Liver (tissue), 9 donors: ENCODE data around the gene RETREG1. TPM values are rescaled to one million over a fixed set of nuclear protein-coding genes. Genes with fewer than 3 reads are reported as not detected.

Experiments
- DNase-seq: peaks from one replicate; pipeline ENCODE4 v3.0.0-alpha.2; 2017; ENCODE audit warnings: low spot score
- H3K27ac ChIP-seq, 2 donors: one replicate each; pipeline ENCODE4 v1.7.0; 2013; ENCODE audit warnings: inconsistent platforms in 2 of 2, low read length in 2 of 2, control low read depth in 1 of 2, low read depth in 1 of 2, mild to moderate bottlenecking in 1 of 2
- H3K27me3 ChIP-seq, 4 donors: one replicate each; pipeline versions ENCODE4 v1.6.1 to v1.7.0; 2013; ENCODE audit warnings: low read length in 3 of 4, inconsistent platforms in 1 of 4, mild to moderate bottlenecking in 1 of 4, moderate library complexity in 1 of 4; ENCODE audit not compliant: control insufficient read depth in 4 of 4, insufficient read depth in 4 of 4
- H3K36me3 ChIP-seq, 4 donors: one replicate each; pipeline versions ENCODE4 v1.6.1 to v1.7.0; 2013; ENCODE audit warnings: low read length in 3 of 4, mild to moderate bottlenecking in 3 of 4, low read depth in 1 of 4, moderate library complexity in 1 of 4; ENCODE audit not compliant: control insufficient read depth in 4 of 4, insufficient read depth in 3 of 4
- H3K4me1 ChIP-seq, 4 donors: one replicate each; pipeline versions ENCODE4 v1.6.1 to v1.7.0; 2013; ENCODE audit warnings: low read length in 3 of 4, mild to moderate bottlenecking in 3 of 4, moderate library complexity in 1 of 4; ENCODE audit not compliant: control insufficient read depth in 4 of 4, insufficient read depth in 4 of 4
- H3K4me3 ChIP-seq, 3 donors: one replicate each; pipeline versions ENCODE4 v1.6.1 to v1.7.0; 2013; ENCODE audit warnings: low read length in 3 of 3, control low read depth in 1 of 3, low read depth in 1 of 3, mild to moderate bottlenecking in 1 of 3
- H3K9ac ChIP-seq, 2 donors: one replicate each; pipeline ENCODE4 v1.7.0; 2013; ENCODE audit warnings: low read length in 2 of 2, mild to moderate bottlenecking in 2 of 2, moderate library complexity in 2 of 2, control low read depth in 1 of 2, low read depth in 1 of 2
- H3K9me3 ChIP-seq, 4 donors: one replicate each; pipeline versions ENCODE4 v1.6.1 to v1.7.0; 2013; ENCODE audit warnings: low read length in 3 of 4; ENCODE audit not compliant: control insufficient read depth in 4 of 4
- EGR1 ChIP-seq, 2 donors: IDR thresholded peaks; 2 replicates each; pipeline ENCODE4 v1.6.1; 2016 to 2018; ENCODE audit warnings: antibody characterized with exemption in 2 of 2, low read depth in 2 of 2
- FOXA1 ChIP-seq: IDR thresholded peaks from 2 replicates; pipeline ENCODE4 v1.6.1; 2016; ENCODE audit warnings: antibody characterized with exemption
- FOXA2 ChIP-seq: IDR thresholded peaks from 2 replicates; pipeline ENCODE4 v1.6.1; 2016; ENCODE audit warnings: antibody characterized with exemption
- GABPA ChIP-seq, 2 donors: IDR thresholded peaks in 1 of 2; conservative IDR thresholded peaks in 1 of 2; 2 replicates each; pipeline ENCODE4 v1.6.1; 2016; ENCODE audit warnings: antibody characterized with exemption in 2 of 2, mild to moderate bottlenecking in 1 of 2, moderate library complexity in 1 of 2
- HNF4A ChIP-seq, 2 donors: conservative IDR thresholded peaks; 2 replicates each; pipeline ENCODE4 v1.6.1; 2016; ENCODE audit warnings: antibody characterized with exemption in 2 of 2, mild to moderate bottlenecking in 2 of 2
- RAD21 ChIP-seq, 2 donors: IDR thresholded peaks; 2 replicates each; pipeline ENCODE4 v1.6.1; 2016; ENCODE audit warnings: antibody characterized with exemption in 2 of 2, mild to moderate bottlenecking in 2 of 2
- REST ChIP-seq: IDR thresholded peaks from 2 replicates; pipeline ENCODE4 v1.6.1; 2016; ENCODE audit warnings: antibody characterized with exemption, mild to moderate bottlenecking
- SP1 ChIP-seq: IDR thresholded peaks from 2 replicates; pipeline ENCODE4 v1.6.1; 2018; ENCODE audit warnings: antibody characterized with exemption, mild to moderate bottlenecking
- YY1 ChIP-seq: IDR thresholded peaks from 2 replicates; pipeline ENCODE4 v1.6.1; 2016; ENCODE audit warnings: antibody characterized with exemption, mild to moderate bottlenecking
- WGBS: extraction: QIAGEN DNeasy Blood & Tissue Kit; methylation state at CpG from one replicate; pipeline ENCODE4 v1.1.7; 2013; 5-methylcytosine and 5-hydroxymethylcytosine counted together
- polyA plus RNA-seq, 2 donors: library from polyadenylated mRNA; stranded (reverse) in 1 of 2; unstranded in 1 of 2; fragments of 200-250 nt in 1 of 2; fragments of >200 nt in 1 of 2; fragmentation: Nextera tagmentation in 1 of 2; extraction: Ambion mirVana in 1 of 2; gene quantifications; one replicate each; pipeline versions ENCODE4 v1.2.1 to v1.2.3, GENCODE V29; 2013 to 2015
- total RNA-seq, 2 donors: library from RNA; depleted of rRNA; stranded (reverse); fragments of >200 nt; gene quantifications; one replicate each; pipeline ENCODE4 v1.2.3, GENCODE V29; 2014
- TF ChIP-seq, protein P1 (sequence below): IDR thresholded peaks from 2 replicates; pipeline ENCODE4 v1.6.1; 2016; ENCODE audit warnings: antibody characterized with exemption
- TF ChIP-seq, protein P2 (sequence below): fragments of 150-350 bp; IDR thresholded peaks from 2 replicates; pipeline ENCODE4 v1.5.1; 2017; ENCODE audit warnings: improper control_type of control experiment, low read depth, low read length; ENCODE audit not compliant: missing input control
- TF ChIP-seq, protein P3 (sequence below): IDR thresholded peaks from 2 replicates; pipeline ENCODE4 v1.6.1; 2016; ENCODE audit warnings: antibody characterized with exemption
- donor health status: healthy.
- donor health status: healthy.
- donor health status: healthy.
- donor health status: healthy.
- donor health status: healthy.

RETREG1 gene
- total and polyA plus RNA-seq, 4 donors = 0.70 to 28.1 (median 4.2) TPM

DNA sequence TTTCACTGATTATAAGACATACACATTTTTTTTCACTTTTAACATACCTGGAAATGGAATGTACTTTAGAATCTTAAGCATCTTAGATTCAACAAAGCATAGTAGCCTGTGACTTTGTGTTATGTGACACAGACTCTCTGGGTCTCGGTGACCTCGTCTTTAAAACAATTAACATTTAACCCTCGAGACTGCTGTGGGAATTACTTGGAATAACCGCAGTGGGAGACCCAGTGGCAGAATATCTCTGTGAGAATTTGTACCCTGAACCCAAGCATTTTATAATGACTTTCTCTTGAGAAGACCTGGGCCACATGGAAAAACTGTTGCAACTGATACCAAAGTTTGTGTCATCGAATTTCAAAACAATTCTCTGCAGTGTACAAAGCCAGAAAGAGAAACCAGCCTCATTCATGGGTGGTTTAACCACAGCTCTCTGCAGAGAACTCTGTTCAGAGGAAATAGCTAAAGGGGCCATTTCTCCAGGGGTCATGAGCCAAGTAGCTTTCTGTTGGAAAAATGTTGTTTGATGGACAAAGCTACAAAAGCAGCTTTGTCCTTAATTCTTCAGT is 10.0 kb upstream of the RETREG1 start (continued):
- TF ChIP-seq REST (peak; percentile 51), FOXA2 (no peak)

GRCh38 chr5:16625096-16625495 is 8.3 kb upstream of the RETREG1 start:
- H3K9me3 ChIP-seq = no peaks in the 10 kb centered on the region
- no peaks in the 10 kb centered on the region for H3K27me3 ChIP-seq
- no peak overlapping the region for H3K27ac ChIP-seq
- 83% methylated on average over 3 of the region's 3 CpGs for WGBS
- no peak overlapping the region for H3K4me3 ChIP-seq
- H3K4me1 ChIP-seq = no peaks in the 10 kb centered on the region
- no peak for DNase-seq
- H3K36me3 ChIP-seq = no peaks in the 10 kb centered on the region
- no peak overlapping the region for H3K9ac ChIP-seq
- TF ChIP-seq SP1 (no peak), YY1 (no peak), FOXA1 (no peak), GABPA (IDR thresholded peaks at IDR 0.05 in 1 of 2, conservative IDR thresholded peaks at IDR 0.05 in 1 of 2) (no peak)
- TF ChIP-seq, protein P1, sequence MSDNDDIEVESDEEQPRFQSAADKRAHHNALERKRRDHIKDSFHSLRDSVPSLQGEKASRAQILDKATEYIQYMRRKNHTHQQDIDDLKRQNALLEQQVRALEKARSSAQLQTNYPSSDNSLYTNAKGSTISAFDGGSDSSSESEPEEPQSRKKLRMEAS = no peak

DNA sequence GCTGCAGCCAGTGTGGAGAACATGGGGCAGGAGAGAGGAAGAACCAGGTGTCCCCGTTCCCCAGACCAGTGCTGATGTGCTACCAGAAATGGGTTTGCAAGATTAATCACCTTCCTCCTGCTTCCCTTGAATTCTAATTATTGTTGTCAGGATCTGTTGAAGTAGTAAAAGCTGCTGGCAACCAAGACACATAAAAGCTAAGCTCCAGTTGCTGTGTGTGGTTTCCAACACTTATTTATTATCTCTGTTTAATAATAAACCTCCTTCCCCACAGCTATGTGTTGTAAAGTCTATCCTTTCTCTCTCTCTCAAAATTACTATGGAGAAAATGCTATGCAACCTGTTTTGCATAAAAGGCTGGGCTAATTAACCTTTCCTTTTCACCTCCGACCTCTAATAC is 2.3 kb upstream of the RETREG1 start:
- no peak overlapping the region for H3K27ac ChIP-seq
- no peak overlapping the region for H3K9ac ChIP-seq
- H3K4me1 ChIP-seq = peaks cover 0 to 16% (median 10%) of the 10 kb centered on the region in 4 donors
- DNase-seq = no peak
- 91% methylated on average over 2 of the region's 2 CpGs for WGBS
- TF ChIP-seq REST = no peak
- TF ChIP-seq HNF4A (conservative IDR thresholded peaks at IDR 0.05) = no peak
- no peak for TF ChIP-seq RAD21 (IDR thresholded peaks at IDR 0.05)
- no peak for TF ChIP-seq EGR1 (IDR thresholded peaks at IDR 0.05; ENCODE audit: low read depth in 2 of 2)
- TF ChIP-seq, protein P2, sequence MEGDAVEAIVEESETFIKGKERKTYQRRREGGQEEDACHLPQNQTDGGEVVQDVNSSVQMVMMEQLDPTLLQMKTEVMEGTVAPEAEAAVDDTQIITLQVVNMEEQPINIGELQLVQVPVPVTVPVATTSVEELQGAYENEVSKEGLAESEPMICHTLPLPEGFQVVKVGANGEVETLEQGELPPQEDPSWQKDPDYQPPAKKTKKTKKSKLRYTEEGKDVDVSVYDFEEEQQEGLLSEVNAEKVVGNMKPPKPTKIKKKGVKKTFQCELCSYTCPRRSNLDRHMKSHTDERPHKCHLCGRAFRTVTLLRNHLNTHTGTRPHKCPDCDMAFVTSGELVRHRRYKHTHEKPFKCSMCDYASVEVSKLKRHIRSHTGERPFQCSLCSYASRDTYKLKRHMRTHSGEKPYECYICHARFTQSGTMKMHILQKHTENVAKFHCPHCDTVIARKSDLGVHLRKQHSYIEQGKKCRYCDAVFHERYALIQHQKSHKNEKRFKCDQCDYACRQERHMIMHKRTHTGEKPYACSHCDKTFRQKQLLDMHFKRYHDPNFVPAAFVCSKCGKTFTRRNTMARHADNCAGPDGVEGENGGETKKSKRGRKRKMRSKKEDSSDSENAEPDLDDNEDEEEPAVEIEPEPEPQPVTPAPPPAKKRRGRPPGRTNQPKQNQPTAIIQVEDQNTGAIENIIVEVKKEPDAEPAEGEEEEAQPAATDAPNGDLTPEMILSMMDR = no peak
- TF ChIP-seq, protein P3, sequence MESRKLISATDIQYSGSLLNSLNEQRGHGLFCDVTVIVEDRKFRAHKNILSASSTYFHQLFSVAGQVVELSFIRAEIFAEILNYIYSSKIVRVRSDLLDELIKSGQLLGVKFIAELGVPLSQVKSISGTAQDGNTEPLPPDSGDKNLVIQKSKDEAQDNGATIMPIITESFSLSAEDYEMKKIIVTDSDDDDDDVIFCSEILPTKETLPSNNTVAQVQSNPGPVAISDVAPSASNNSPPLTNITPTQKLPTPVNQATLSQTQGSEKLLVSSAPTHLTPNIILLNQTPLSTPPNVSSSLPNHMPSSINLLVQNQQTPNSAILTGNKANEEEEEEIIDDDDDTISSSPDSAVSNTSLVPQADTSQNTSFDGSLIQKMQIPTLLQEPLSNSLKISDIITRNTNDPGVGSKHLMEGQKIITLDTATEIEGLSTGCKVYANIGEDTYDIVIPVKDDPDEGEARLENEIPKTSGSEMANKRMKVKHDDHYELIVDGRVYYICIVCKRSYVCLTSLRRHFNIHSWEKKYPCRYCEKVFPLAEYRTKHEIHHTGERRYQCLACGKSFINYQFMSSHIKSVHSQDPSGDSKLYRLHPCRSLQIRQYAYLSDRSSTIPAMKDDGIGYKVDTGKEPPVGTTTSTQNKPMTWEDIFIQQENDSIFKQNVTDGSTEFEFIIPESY = no peak
- H3K4me3 ChIP-seq = no peak overlapping the region
- H3K36me3 ChIP-seq = no peaks in the 10 kb centered on the region
- H3K27me3 ChIP-seq = no peaks in the 10 kb centered on the region
- no peaks in the 10 kb centered on the region for H3K9me3 ChIP-seq
